H9 (cell line): ENCODE measurements around the gene RGR. TPM values are rescaled to one million over a fixed set of nuclear protein-coding genes. Genes with fewer than 3 reads are reported as not detected.

ENCODE experiments used
- DNase-seq: peaks from one replicate; pipeline ENCODE4 v3.0.0-alpha.2; 2017
- H2AFZ ChIP-seq: one replicate; pipeline ENCODE4 v1.6.1; 2013; ENCODE audit warnings: mild to moderate bottlenecking, low read length, control low read depth, moderate library complexity
- H2AK5ac ChIP-seq: 2 replicates; pipeline ENCODE4 v1.6.1; 2013; ENCODE audit warnings: low read length, control low read depth, mixed read lengths; ENCODE audit not compliant: insufficient read length
- H2BK120ac ChIP-seq: one replicate; pipeline ENCODE4 v1.6.1; 2013; ENCODE audit warnings: low read depth, mild to moderate bottlenecking, low read length, control low read depth, inconsistent platforms; ENCODE audit not compliant: poor library complexity, severe bottlenecking
- H2BK12ac ChIP-seq: 2 replicates; pipeline ENCODE4 v1.6.1; 2013; ENCODE audit warnings: low read length, control low read depth, mixed read lengths, low read depth; ENCODE audit not compliant: insufficient read length
- H2BK15ac ChIP-seq: 2 replicates; pipeline ENCODE4 v1.6.1; 2013; ENCODE audit warnings: low read depth, low read length, control low read depth
- H2BK20ac ChIP-seq: one replicate; pipeline ENCODE4 v1.6.1; 2013; ENCODE audit warnings: low read depth, mild to moderate bottlenecking, low read length, control low read depth, inconsistent platforms; ENCODE audit not compliant: poor library complexity, severe bottlenecking
- H2BK5ac ChIP-seq: 2 replicates; pipeline ENCODE4 v1.6.1; 2013; ENCODE audit warnings: low read length, control low read depth, mixed read lengths; ENCODE audit not compliant: insufficient read length
- H3K14ac ChIP-seq: 2 replicates; pipeline ENCODE4 v1.6.1; 2013; ENCODE audit warnings: low read length, control low read depth; ENCODE audit not compliant: insufficient read depth
- H3K18ac ChIP-seq: 2 replicates; pipeline ENCODE4 v1.6.1; 2013; ENCODE audit warnings: low read depth, mild to moderate bottlenecking, mixed read lengths, low read length, control low read depth; ENCODE audit not compliant: insufficient read length
- H3K23ac ChIP-seq: 2 replicates; pipeline ENCODE4 v1.6.1; 2013; ENCODE audit warnings: low read length, control low read depth, mixed read lengths, low read depth; ENCODE audit not compliant: insufficient read length
- H3K23me2 ChIP-seq: 2 replicates; pipeline ENCODE4 v1.6.1; 2013; ENCODE audit warnings: low read depth, mild to moderate bottlenecking, mixed read lengths, low read length, control low read depth; ENCODE audit not compliant: insufficient read length, poor library complexity, severe bottlenecking
- H3K27ac ChIP-seq: 2 replicates; pipeline ENCODE4 v1.5.1; 2013; ENCODE audit warnings: low read length, control low read depth, mixed read lengths, low read depth; ENCODE audit not compliant: insufficient read length
- H3K27me3 ChIP-seq: 2 replicates; pipeline ENCODE4 v1.6.1; 2013; ENCODE audit warnings: low read length, control low read depth, inconsistent platforms; ENCODE audit not compliant: insufficient read depth
- H3K4ac ChIP-seq: 2 replicates; pipeline ENCODE4 v1.6.1; 2013; ENCODE audit warnings: low read depth, mild to moderate bottlenecking, control low read depth, inconsistent platforms, low read length, moderate library complexity
- H3K4me1 ChIP-seq: 2 replicates; pipeline ENCODE4 v1.6.1; 2013; ENCODE audit warnings: low read length, control low read depth, inconsistent platforms; ENCODE audit not compliant: insufficient read depth
- H3K4me2 ChIP-seq: 2 replicates; pipeline ENCODE4 v1.6.1; 2013; ENCODE audit warnings: low read length, control low read depth, mixed read lengths; ENCODE audit not compliant: insufficient read length, insufficient read depth
- H3K56ac ChIP-seq: 2 replicates; pipeline ENCODE4 v1.6.1; 2013; ENCODE audit warnings: low read depth, mild to moderate bottlenecking, mixed read lengths, low read length, control low read depth; ENCODE audit not compliant: insufficient read length
- H3K79me1 ChIP-seq: 2 replicates; pipeline ENCODE4 v1.6.1; 2013; ENCODE audit warnings: low read depth, mild to moderate bottlenecking, moderate library complexity, low read length, control low read depth, inconsistent platforms; ENCODE audit not compliant: insufficient read depth, poor library complexity, severe bottlenecking
- H3K79me2 ChIP-seq: 2 replicates; pipeline ENCODE4 v1.6.1; 2013; ENCODE audit warnings: low read length, control low read depth, inconsistent platforms; ENCODE audit not compliant: insufficient read depth
- H3K9ac ChIP-seq: 2 replicates; pipeline ENCODE4 v1.6.1; 2013; ENCODE audit warnings: low read length, control low read depth, mixed read lengths; ENCODE audit not compliant: insufficient read length; ENCODE audit errors: extremely low read depth
- H3K9me3 ChIP-seq: one replicate; pipeline ENCODE4 v1.6.1; 2013; ENCODE audit warnings: low read depth, low read length, inconsistent platforms; ENCODE audit not compliant: control insufficient read depth
- H3T11ph ChIP-seq: one replicate; pipeline ENCODE4 v1.6.1; 2013; ENCODE audit warnings: mild to moderate bottlenecking, low read length, control low read depth, inconsistent platforms
- H4K20me1 ChIP-seq: one replicate; pipeline ENCODE4 v1.6.1; 2013; ENCODE audit not compliant: control insufficient read depth, insufficient read length, insufficient read depth
- H4K5ac ChIP-seq: 2 replicates; pipeline ENCODE4 v1.6.1; 2013; ENCODE audit warnings: low read depth, mild to moderate bottlenecking, mixed read lengths, low read length, control low read depth; ENCODE audit not compliant: insufficient read length
- H4K8ac ChIP-seq: replicated peaks from 2 replicates; pipeline ENCODE4 v1.6.1; 2013; ENCODE audit warnings: low read length, control low read depth, mixed read lengths, low read depth; ENCODE audit not compliant: insufficient read length
- H4K91ac ChIP-seq: 2 replicates; pipeline ENCODE4 v1.6.1; 2013; ENCODE audit warnings: low read depth, mild to moderate bottlenecking, moderate library complexity, mixed read lengths, low read length, control low read depth; ENCODE audit not compliant: insufficient read length
- H3K27ac Mint-ChIP-seq, 3 experiments: 2 replicates in 2 of 3; 3 replicates in 1 of 3; pipeline ENCODE4 v1.8.0; 2020 to 2021; ENCODE audit warnings: mixed read lengths in 3 of 3, mild to moderate bottlenecking in 1 of 3, moderate library complexity in 1 of 3
- H3K27me3 Mint-ChIP-seq: 2 replicates; pipeline ENCODE4 v1.8.0; 2021; ENCODE audit warnings: low read depth, mild to moderate bottlenecking, moderate library complexity, mixed read lengths
- H3K36me3 Mint-ChIP-seq, 3 experiments: 2 replicates in 2 of 3; 3 replicates in 1 of 3; pipeline ENCODE4 v1.8.0; 2020 to 2021; ENCODE audit warnings: low read depth in 3 of 3, mixed read lengths in 3 of 3; ENCODE audit not compliant: insufficient read depth in 1 of 3
- H3K4me1 Mint-ChIP-seq, 2 experiments: 2 replicates each; pipeline ENCODE4 v1.8.0; 2020; ENCODE audit warnings: mixed read lengths in 2 of 2
- H3K4me3 Mint-ChIP-seq, 2 experiments: 2 replicates in 1 of 2; 3 replicates in 1 of 2; pipeline ENCODE4 v1.8.0; 2020 to 2021; ENCODE audit warnings: mild to moderate bottlenecking in 2 of 2, mixed read lengths in 2 of 2, moderate library complexity in 1 of 2
- H3K9me3 Mint-ChIP-seq, 2 experiments: 2 replicates in 1 of 2; 3 replicates in 1 of 2; pipeline ENCODE4 v1.8.0; 2020; ENCODE audit warnings: mild to moderate bottlenecking in 2 of 2, mixed read lengths in 2 of 2, moderate library complexity in 1 of 2
- CTCF ChIP-seq: fragments of 200-600 bp; sonication (generic); conservative IDR thresholded peaks from 3 replicates; pipeline ENCODE4 v1.8.0; 2021; ENCODE audit warnings: antibody characterized with exemption, mild to moderate bottlenecking
- WGBS: extraction: QIAGEN DNeasy Blood & Tissue Kit; methylation state at CpG from one replicate; pipeline ENCODE4 v1.1.7; 2013; ENCODE audit warnings: missing lambda C conversion rate, low lambda C conversion rate, mixed read lengths; ENCODE audit not compliant: insufficient read length; ENCODE audit errors: extremely low coverage; 5-methylcytosine and 5-hydroxymethylcytosine counted together
- total RNA-seq: library from RNA; stranded (reverse); gene quantifications from 2 replicates; pipeline ENCODE4 v1.2.1, GENCODE V29; 2021

RGR gene
- total RNA-seq, 1 experiment from 2014 or later, result not detected

GRCh38 chr10:84290235-84290634 lies 45.4 kb downstream of the RGR start:
- Histone ChIP-seq H3K23me2 (no peaks in the 10 kb centered on the region), H3K23ac (no peak overlapping the region), H2BK12ac (no peak overlapping the region), H3K9ac (no peak overlapping the region), H2BK5ac (no peak overlapping the region), H2BK15ac (no peak overlapping the region), H2AFZ (no peak overlapping the region), H3K56ac (no peak overlapping the region), H3K9me3 (no peaks in the 10 kb centered on the region), H3K4me1 (no peaks in the 10 kb centered on the region), H3K79me1 (no peaks in the 10 kb centered on the region), H2AK5ac (no peak overlapping the region), H3K27me3 (no peaks in the 10 kb centered on the region), H3T11ph (no peak overlapping the region), H3K27ac (no peak overlapping the region), H3K4ac (no peak overlapping the region), H4K5ac (no peak overlapping the region), H3K79me2 (no peaks in the 10 kb centered on the region), H4K8ac (no peak overlapping the region), H3K4me2 (no peak overlapping the region), H3K18ac (no peak overlapping the region), H4K20me1 (no peaks in the 10 kb centered on the region), H2BK120ac (no peak overlapping the region), H2BK20ac (no peak overlapping the region), H4K91ac (no peak overlapping the region), H3K14ac (no peak overlapping the region)
- H3K27me3 Mint-ChIP-seq, result no peaks in the 10 kb centered on the region
- H3K4me1 Mint-ChIP-seq, result 0 out of 4 replicates have a peak, but pooled peaks cover 0 to 2% of the 10 kb centered on the region in 2 experiments
- no peak for DNase-seq
- no peaks in the 10 kb centered on the region for H3K9me3 Mint-ChIP-seq
- H3K27ac Mint-ChIP-seq, result no peak overlapping the region
- TF ChIP-seq CTCF, result no peak
- no peaks in the 10 kb centered on the region for H3K36me3 Mint-ChIP-seq
- no CpG with 5 or more reads among the region's 3 CpGs for WGBS
- H3K4me3 Mint-ChIP-seq, result no peak overlapping the region
